Urinary bladder (tissue), 4 donors: ENCODE data around the gene RAB29. TPM values are rescaled to one million over a fixed set of nuclear protein-coding genes. Genes with fewer than 3 reads are reported as not detected.
"Not testable (repeated sequence)": the region's sequence is repeated elsewhere in the genome, so short reads cannot be mapped to it uniquely, and the experiment has no call there.

Experiments
- DNase-seq: peaks from one replicate; pipeline ENCODE4 v3.0.0-alpha.2; 2015; ENCODE audit errors: extremely low spot score
- H3K27ac ChIP-seq: one replicate; pipeline ENCODE4 v1.5.1; 2013; ENCODE audit warnings: low read depth, mild to moderate bottlenecking, moderate library complexity
- H3K36me3 ChIP-seq: one replicate; pipeline ENCODE4 v1.6.1; 2013; ENCODE audit warnings: mild to moderate bottlenecking, moderate library complexity; ENCODE audit not compliant: insufficient read depth
- H3K4me1 ChIP-seq: one replicate; pipeline ENCODE4 v1.6.1; 2013; ENCODE audit warnings: mild to moderate bottlenecking, moderate library complexity; ENCODE audit not compliant: insufficient read depth
- H3K4me3 ChIP-seq: one replicate; pipeline ENCODE4 v1.5.1; 2013; ENCODE audit warnings: low read depth, low read length
- WGBS: extraction: QIAGEN DNeasy Blood & Tissue Kit; methylation state at CpG from one replicate; pipeline ENCODE4 v1.1.7; 2013; 5-methylcytosine and 5-hydroxymethylcytosine counted together
- polyA plus RNA-seq: library from polyadenylated mRNA; stranded (reverse); fragments of 200-250 nt; gene quantifications from one replicate; pipeline ENCODE4 v1.2.3, GENCODE V29; 2013
- total RNA-seq: library from RNA; depleted of rRNA; stranded (reverse); fragments of >200 nt; gene quantifications from one replicate; pipeline ENCODE4 v1.2.3, GENCODE V29; 2014
- donor health status: healthy with polysubstance abuse.
- donor health status: healthy.

RAB29 gene
- total and polyA plus RNA-seq, 2 donors = 5.1 to 24.1 TPM

GRCh38 chr1:205743977-205744376 is 31.3 kb downstream of the RAB29 start:
- H3K27ac ChIP-seq = no peak overlapping the region

GRCh38 chr1:205741681-205742080 is 33.6 kb downstream of the RAB29 start:
- no peak for DNase-seq
- Histone ChIP-seq H3K4me1 (no peaks in the 10 kb centered on the region), H3K27ac (no peak overlapping the region), H3K4me3 (no peak overlapping the region), H3K36me3 (no peaks in the 10 kb centered on the region)
- WGBS = 36% methylated on average over 1 of the region's 1 CpG

More at GRCh38 chr1:205743977-205744376, 31.3 kb downstream of the RAB29 start:
- 57% methylated on average over 4 of the region's 4 CpGs for WGBS
- DNase-seq = no peak
- Histone ChIP-seq H3K4me1 (no peaks in the 10 kb centered on the region), H3K4me3 (no peak overlapping the region), H3K36me3 (no peaks in the 10 kb centered on the region)

DNA sequence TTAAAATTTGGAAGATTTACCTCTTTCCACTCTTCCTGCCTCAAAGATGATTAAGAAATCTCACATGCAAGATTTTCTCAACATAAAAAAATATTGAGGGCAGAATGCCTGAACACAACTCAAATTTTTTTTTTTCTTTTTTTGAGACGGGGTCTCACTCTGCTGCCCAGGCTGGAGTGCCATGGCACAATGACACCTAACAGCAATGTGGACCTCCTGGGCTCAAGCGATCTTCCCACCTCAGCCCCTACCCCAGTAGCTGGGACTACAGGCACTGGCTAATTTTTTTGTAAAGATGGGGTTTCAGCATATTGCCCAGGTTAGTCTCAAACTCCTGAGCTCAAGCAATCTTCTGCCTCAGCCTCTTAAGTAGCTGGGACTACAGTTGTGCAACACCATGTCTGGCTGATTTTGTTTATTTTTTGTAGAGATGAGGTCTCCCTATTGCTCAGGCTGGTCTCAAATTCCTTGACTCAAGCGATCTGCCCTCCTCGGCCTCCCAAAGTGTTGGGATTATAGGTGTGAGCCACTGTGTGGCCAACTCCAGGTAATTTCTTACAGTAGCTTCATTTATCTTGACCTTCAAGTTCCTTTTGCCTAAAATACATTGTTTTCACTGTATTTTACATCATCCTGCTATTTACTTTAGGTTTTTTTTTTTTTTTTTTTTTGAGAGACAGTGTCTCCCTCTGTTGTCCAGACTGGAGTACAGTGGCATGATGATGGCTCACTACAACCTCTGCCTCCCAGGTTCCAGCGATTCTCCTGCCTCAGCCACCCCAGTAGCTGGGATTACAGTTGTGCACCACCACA is 35.7 kb downstream of the RAB29 start:
- WGBS = 70% methylated on average over 5 of the region's 5 CpGs
- Histone ChIP-seq H3K4me3 (no peak overlapping the region), H3K27ac (no peak overlapping the region), H3K4me1 (no peaks in the 10 kb centered on the region), H3K36me3 (no peaks in the 10 kb centered on the region)
- DNase-seq = no peak

DNA sequence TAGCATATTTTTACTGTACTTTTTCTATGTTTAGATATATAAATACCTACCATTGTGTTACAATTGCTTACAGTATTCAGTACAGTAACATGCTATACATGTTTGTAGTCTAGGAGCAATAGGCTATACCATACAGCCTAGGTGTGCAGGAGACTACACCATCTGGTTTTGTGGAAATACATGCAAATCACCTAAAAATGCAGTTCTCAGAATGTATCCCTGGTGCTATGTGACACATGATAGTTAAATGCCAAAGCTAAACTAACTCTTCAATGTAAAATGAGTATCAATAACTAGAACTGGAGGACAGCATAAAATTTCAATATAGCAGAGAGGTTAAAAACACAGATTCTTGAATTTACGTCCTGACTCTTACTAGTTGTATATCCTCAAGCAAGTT is 40.1 kb downstream of the RAB29 start:
- no peak overlapping the region for H3K27ac ChIP-seq
- H3K4me1 ChIP-seq = no peaks in the 10 kb centered on the region
- no peak overlapping the region for H3K4me3 ChIP-seq
- H3K36me3 ChIP-seq = no peaks in the 10 kb centered on the region
- no peak for DNase-seq
- WGBS = 80% methylated on average over 1 of the region's 1 CpG

DNA sequence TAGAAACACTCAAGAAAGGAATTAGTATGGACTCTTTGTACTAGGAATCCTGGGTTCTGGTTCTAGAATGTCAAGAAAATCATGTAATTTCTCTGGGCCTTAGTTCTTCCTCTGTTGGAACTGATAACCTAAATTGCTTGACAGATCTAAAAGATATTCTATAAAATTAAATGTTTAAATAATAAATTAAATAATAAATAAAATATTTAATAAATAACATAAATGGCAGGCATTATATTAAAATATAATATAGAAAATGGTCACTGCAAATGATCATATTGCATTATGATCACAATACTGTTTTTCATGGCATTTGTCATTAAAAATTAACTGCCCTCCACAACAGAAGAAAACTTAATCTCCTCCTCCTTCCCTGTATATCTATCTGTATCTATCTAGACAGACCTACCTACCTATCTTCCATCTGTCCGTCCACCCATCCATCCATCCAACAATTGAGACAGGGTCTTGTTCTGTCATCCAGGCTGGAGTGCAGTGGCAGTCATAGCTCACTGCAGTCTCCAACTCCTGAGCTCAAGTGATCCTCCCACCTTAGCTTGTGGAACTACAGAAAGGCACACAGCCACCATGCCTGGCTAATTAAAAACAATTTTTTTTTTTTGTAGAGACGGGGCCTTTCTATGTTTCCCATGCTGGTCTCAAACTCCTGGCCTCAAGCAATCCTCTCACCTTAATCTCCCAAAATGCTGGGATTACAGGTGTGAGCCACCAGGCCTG is 41.7 kb downstream of the RAB29 start:
- no peak overlapping the region for H3K4me3 ChIP-seq
- H3K4me1 ChIP-seq = no peaks in the 10 kb centered on the region
- H3K36me3 ChIP-seq = no peaks in the 10 kb centered on the region
- no peak overlapping the region for H3K27ac ChIP-seq
- 91% methylated on average over 2 of the region's 2 CpGs for WGBS
- no peak for DNase-seq

GRCh38 chr1:205729945-205730610 is 45.2 kb downstream of the RAB29 start:
- WGBS = 92% methylated on average over 9 of the region's 9 CpGs
- DNase-seq = no peak
- Histone ChIP-seq H3K36me3 (no peaks in the 10 kb centered on the region), H3K27ac (no peak overlapping the region), H3K4me3 (no peak overlapping the region), H3K4me1 (no peaks in the 10 kb centered on the region)

GRCh38 chr1:205726619-205727125 is 48.6 kb downstream of the RAB29 start:
- no peak for DNase-seq
- Histone ChIP-seq H3K27ac (no peak overlapping the region), H3K4me3 (no peak overlapping the region), H3K4me1 (no peaks in the 10 kb centered on the region), H3K36me3 (no peaks in the 10 kb centered on the region)
- 84% methylated on average over 4 of the region's 4 CpGs for WGBS

GRCh38 chr1:205725514-205725913 is 49.8 kb downstream of the RAB29 start:
- Histone ChIP-seq H3K36me3 (no peaks in the 10 kb centered on the region), H3K4me1 (no peaks in the 10 kb centered on the region), H3K27ac (no peak overlapping the region), H3K4me3 (no peak overlapping the region)
- 87% methylated on average over 1 of the region's 1 CpG for WGBS
- DNase-seq = no peak

- H3K27ac ChIP-seq, DNase-seq, H3K4me3 ChIP-seq, H3K4me1 ChIP-seq, H3K36me3 ChIP-seq: not testable (repeated sequence)
- WGBS = 98% methylated on average over 2 of the region's 2 CpGs
Measured at GRCh38 chr1:205720740-205721139, 54.5 kb downstream of the RAB29 start.

GRCh38 chr1:205719762-205720161 is 55.5 kb downstream of the RAB29 start:
- Histone ChIP-seq H3K4me1 (no peaks in the 10 kb centered on the region), H3K4me3 (no peak overlapping the region), H3K36me3 (peaks cover 9% of the 10 kb centered on the region), H3K27ac (no peak overlapping the region)
- no peak for DNase-seq

DNA sequence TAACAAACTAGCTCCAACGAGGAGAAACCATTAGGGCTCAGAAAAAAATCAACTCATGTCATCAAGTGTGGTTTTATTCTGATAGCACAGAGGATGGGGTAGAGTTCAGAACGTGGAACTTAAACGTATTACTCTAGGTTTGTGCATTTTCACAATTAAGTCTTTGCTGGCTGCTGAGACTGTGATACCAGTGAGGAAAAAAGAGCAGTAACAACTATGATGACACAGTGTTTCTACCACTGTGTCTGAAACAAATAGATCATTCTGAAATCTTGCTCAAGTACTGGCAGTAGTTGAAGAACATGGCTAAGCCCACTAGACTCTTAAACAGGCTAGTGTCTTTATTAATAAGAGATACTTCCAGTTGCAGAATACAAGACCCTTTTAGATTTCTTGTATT is 56.3 kb downstream of the RAB29 start:
- Histone ChIP-seq H3K4me3 (no peak overlapping the region), H3K27ac (no peak overlapping the region), H3K36me3 (peaks cover 9% of the 10 kb centered on the region), H3K4me1 (no peaks in the 10 kb centered on the region)
- 76% methylated on average over 3 of the region's 3 CpGs for WGBS
- no peak for DNase-seq
